HG03175 (cell line): ENCODE measurements around the gene BRSK1.

ENCODE experiments used
- ATAC-seq: cut with Tn5 transposase; IDR thresholded peaks from one replicate; pipeline ENCODE4 v1.9.1; 2021; ENCODE audit warnings: mild to moderate bottlenecking, moderate library complexity; ENCODE audit not compliant: unreplicated experiment

The BRSK1 gene

DNA sequence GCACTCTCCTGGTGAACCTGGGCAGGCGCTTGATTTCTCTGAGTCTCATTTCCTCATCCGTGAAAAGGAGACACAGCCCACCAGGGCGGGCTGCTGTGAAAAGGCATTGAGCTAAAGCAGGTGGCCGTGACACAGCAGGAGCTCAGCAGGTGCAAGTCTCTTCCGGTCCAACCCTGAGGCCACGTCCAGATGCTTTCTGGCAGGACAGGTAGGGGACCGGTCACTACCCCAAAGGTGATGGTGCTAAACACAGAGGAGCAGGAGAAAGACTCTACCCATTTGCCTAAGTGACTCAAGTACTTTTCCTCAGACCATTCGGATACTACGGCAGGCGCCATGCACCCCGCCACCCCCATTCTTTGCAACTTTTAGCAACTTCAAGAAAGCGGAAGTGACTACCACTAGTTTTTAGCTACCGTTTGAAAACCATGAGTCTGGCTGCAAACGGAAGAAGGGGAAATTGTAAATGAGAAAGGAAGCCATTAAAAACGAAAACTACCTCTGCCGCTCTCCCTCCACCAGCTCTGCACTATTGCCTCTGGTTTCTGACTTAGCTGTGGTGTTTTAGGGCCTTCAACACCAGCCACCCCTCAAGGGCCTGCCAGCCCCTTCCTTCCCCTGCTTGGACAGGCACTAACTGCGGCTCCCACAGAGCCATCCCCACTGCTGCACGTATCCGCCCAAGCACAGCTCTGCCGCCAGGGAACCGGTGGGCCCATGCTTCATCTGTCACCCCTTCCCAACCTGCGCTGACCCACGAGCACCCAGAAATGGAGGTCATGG, 29.8 kb upstream of the BRSK1 start:
- peak; percentile 42 for ATAC-seq

DNA sequence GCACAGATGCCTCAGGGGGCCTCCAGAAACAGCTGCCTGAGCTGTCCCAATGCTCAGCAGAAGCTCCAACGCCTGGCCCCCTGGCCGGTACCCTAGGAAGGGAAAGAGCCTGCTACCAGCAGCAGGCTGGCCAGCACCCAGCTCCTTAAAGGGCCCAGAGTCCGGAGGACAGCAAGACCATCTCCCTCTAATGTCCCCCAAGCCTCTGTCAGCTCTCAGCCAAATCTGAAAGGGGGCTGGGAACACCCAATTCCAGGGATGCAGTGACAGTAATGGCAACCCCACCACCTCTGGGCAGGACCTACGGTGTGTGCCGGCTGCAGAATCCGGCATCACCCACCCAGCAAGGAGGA, 29.2 kb upstream of the BRSK1 start:
- no peak for ATAC-seq

DNA sequence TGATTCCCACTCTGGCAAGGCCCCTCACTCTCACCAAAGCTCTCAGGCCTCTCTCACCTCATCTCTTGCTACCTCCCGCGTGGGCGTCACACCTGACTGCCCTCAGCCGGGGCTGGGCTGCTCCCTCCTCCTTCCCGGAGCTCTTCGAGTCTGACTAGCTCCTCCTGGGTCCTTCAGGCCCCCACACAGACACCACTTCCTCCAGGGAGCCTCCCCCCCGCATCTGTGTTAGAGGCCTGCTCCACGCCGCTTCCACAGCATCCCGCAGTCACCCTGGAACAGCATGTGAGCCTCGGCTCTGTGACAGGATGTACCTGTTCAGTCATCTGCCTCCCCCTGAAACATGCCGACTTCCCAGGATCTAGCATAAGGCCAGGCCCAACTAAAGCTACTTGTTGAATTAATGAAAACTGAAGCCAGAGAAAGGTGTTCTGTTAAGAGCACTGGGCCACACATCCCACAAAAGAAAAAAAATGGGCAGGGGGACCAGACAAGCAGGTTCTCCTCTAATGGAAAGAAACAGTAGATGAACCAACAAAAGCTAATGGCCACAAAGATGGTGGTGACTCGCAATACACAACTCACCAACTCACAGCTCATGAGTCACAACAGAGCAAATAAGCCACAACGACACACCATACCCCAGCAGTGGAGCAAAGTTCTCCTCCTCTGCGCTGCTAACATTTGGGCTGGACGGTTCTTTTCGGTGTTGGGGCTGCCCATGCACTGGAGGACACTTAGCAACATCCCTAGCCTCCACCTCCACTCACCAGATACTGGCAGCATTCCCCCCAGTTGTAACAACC, 28.0 kb upstream of the BRSK1 start:
- ATAC-seq = no peak

DNA sequence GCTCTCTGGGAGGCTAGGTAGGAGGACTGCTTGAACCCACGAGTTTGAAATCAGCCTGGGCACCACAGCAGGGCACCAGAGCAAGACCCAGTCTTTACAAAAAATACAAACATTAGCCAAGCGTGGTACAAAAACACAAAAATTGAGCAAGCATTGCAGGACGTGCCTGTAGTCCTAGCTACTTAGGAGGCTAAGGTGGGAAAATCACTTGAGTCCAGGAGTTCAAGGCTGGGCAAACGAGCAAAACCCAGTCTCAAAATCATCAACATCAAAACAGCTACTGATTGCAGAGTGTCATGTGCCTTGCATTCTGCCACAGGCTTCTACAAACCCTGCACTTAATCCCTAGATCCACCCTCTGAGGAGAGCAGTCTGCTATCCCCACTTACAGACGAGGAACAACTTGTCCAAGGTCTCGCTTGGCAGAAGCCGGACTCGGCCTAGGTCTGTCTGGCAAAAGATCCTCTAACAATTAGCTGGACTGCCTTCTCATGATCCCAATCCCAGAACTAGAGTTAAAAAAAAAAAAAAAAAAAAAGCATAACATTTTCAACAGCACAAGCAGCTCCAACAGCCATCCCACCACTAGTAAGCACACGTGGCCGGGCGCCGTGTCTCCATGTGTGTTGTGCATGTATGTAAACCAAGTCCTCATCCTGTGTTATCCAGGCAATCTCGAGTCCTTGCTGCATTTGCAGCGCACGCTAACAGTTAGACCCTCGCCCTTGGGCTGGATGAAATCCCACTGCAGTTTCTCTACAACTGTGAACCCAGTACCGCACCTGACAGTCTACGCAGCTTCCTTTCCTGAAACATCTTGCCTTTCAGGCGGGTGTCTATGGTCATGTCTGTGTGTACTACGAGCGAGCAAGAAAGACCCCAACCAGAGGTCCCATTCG, 27.0 kb upstream of the BRSK1 start:
- ATAC-seq = no peak

DNA sequence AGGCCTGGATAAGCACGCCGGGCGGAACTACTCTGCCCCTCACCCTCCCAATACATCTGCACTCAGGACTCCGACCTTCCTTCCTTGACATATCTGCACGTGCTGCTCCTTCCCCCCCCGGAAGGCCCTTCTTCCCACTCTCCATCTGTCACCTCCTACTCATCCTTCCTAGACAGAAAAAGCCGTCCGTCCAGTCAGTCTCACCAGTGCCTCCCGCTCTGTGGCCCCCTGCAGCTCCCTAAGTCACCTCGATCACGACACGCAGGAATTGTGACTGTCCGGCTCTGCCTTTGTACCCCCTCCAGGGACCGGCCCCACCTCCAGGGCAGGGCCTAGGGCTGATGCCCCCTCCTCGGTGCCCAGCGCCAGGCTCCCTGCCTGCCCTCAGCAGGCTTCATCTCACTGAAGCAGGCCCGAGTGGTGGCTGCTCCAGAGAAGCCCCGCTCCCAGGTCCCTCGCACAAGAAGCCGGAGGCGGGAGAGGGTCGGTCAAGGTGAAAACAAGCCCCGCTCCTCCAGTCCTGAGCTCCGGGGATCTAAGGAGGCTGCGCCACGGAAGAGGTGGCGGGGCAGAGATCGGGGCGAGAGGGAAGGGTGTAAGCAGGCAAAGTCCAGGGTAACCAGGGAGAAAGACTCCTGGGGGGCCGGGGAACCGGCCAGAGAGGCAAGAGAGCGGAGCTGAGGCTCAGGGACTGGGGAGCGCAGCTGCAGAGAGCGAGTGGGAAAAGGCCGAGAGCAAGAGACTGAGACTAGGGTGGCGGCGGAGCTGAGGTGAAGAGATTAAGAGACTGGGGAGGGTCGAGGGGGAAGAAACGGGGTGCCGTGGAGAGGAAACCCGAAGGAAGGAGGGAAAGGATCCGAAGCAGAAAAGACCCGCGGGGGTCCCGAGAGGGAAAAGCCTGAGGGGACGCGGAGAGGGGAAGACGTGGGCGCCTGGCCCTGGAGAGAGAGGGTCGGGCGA, 26.1 kb upstream of the BRSK1 start:
- no peak for ATAC-seq

DNA sequence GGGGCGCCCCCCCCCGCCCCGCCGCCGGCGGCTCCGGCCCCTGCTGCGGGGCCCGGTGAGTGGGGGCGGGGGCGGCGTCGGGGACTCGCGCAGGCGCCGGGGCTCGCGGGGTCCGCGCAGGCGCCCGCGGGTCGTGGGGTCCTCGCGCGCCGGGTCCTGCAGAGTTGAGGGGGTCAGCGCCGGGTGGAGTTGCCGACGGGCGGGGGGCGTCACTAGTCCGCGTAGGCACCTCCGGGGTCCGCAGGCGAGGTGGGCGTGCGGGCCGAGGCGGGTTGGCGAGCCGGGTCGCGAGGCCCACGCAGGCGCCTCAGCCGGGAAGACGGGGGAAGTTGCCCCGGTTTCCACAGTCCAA, 25.3 kb upstream of the BRSK1 start:
- peak; percentile 3 for ATAC-seq

DNA sequence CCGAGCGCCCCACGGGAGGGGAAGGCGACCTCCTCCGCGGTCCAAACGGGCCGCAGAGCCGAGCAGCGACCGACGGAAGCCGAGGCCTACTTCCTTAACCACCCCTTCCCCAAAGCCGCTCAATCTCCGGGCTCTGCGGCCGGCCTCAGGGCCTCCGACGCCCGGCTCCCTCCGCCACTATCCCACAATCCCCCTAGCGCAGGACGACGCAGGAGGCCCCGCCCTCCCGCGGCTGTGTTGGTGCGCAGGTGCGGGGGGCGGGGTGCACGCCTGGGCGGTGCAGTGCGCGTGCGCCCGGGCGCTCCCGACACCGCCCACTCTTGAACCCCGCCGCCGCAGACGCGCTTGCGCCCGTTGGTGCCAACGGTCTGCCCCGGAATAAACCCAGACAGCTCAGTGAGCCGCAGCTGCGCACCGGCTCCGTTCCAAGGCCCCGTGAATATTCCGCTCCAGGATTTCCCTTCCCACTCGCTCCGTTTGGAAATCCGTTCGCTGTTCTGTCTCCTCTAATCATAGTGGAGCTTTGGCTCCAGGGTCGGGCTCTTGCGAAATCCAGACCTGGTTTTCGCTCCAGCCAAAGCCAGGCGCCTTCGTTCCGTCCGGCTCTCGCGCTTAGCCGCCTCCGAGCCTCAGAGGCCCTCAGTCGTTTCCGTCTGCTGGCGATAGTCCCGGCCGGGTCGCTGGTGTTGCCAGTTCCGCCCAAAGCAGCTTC, 24.8 kb upstream of the BRSK1 start, which contains the start of gene PPP6R1:
TSS of gene PPP6R1 (minus strand) at position 190 of the 712 bp plus-strand sequence. CDS start 11,914 bp downstream, outside the sequence.
- peak; percentile 67 for ATAC-seq

DNA sequence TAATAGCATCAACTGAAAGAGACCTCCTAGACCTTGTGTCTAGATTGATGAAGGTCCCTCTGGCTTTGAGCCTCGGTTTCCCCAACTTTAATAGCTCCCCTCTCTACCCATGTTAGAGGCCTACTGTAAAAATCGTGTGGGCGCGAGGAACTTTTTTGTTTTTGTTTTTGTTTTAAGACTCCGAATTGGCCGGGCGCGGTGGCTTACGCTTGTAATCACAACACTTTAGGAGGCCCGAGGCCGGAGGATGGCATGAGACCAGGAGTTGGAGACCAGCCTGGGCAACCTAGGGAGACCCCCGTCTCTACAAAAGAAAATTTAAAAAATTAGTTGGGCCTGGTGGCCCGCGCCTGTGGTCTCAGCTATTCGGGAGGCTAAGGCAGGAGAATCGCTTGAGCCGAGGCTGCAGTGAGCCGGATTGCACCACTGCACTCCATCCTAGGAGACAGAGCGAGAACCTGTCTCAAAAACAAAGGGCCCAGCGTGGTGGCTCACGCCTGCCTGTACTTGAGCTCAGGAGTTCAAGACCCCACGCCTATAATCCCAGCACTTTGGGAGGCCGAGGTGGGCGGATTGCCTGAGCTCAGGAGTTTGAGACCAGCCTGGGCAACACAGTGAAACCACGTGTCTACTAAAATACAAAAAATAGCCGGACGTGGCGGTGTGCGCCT, 24.1 kb upstream of the BRSK1 start:
- ATAC-seq = no peak

DNA sequence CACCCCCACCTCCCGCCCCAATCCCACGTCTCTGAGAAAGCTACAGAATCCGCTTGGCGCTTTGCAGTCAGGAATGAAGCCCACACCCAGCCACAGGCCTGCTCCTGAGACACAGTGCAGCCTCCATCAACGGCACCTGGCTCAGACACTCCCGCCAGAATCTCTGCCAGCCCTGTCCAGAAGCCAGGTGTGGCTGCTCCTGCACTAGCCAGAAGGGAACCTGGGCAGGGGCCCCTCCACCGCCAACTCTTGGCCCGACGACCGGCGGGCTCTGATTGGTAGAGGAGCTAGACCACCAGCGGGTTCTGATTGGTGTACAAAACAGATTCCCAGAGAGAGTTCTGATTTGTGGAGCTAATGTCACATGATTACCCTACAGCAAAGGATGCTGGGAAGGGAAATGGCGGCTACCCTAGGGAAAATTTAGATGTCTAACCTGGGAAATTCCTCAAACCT, 22.1 kb upstream of the BRSK1 start:
- no peak for ATAC-seq

DNA sequence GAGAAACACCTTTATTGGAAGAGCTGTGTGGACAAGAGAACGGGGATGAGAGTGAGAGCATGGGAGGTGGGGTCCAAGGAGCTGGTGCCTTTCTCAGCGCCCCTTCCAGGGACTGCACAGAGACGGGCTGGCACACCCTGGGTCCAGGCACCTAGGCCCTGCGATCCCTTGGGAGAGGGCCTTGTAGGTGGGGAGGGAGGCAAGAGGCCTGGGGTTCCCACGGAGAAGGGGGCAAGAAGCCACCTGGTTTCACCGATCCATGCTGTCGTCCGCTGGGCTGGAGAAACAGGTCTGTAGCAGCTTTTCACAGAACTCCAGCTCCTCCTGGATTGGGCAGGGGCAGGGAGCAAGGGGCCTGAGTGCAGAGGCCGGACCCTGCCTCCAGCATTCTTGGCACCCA, 21.4 kb upstream of the BRSK1 start:
- no peak for ATAC-seq

DNA sequence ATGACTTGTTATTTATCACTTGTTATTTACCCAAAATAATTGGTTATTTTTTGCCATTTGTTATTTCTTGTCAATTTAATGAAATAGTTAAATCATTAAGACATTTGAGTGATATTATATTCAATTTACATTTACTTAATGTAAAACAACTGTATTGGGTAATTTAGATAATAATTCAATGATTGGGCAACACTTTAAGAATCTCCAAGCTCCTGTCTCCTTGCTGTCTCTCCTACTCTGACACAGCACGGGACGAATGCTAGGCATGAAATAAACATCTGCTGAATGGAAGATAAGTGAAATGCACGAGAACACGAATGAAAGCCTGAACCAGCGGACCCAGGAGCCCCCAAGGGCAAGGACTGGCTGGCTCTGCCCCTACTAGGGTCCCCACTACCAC, 19.3 kb upstream of the BRSK1 start:
- no peak for ATAC-seq

DNA sequence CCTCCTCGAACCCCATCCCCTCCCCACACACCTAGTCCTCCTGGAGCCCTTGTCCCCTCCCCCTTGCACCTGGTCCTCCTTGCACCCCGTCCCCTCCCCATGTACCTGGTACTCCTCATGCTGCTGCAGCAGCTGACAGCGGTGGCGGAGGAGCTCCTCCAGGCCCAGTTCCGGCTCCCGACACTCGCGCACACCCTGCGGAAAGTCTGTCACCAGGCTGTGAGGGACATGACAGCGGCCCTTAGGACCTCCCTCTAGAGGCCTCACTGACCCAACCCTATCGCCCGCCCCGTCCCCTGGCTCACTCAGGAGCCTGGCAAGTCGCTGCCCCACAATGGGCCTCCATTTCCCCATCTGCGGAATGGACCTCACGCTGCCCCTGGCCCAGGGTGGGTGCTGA, 18.6 kb upstream of the BRSK1 start:
- no peak for ATAC-seq

DNA sequence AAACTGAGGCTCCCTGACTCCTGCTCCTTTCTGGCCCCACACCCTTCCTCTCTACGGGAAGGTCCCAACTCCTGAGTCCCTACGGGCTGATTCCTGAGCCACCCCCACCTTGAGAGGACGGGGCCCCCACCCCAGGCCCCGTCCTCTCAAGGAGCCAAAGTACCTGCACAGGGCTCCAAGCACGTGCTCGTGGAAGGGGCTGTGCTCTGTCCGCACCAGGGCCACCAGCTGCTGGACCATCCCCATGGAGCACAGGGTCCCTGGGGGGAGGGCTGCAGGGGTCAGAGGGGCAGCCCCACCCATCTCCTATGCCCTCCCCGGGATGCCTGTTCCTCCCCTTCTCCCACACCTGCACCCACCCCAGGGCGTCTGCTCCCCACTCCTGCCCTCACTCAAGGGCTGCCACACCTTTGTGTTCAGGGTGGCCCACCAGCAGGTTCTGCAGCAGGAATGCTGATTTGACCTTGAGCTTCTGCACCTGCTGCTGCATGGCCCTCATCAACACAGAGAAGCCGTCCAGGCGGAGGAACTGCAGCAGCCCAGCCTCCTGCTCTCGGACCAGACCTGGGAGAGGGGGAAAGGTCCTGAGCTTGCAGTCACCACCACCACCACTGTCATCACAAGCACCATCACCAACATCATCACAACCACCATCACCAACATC, 17.9 kb upstream of the BRSK1 start:
- ATAC-seq = no peak

DNA sequence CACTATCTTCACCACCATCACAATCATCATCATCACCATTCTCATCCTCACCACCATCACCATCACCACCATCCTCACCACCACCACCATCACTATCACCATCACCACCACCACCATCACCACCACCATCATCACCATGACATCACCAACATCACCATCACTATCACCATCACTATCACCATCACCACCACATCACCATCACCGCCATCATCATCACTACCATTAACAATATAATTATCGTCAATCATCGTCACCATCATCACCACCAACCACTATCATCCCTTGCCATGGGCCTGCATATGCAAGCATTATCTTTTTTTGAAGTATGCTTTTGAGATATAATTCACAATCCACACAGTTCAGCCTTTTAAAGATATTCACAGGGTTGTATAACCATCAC, 17.4 kb upstream of the BRSK1 start:
- no peak for ATAC-seq

DNA sequence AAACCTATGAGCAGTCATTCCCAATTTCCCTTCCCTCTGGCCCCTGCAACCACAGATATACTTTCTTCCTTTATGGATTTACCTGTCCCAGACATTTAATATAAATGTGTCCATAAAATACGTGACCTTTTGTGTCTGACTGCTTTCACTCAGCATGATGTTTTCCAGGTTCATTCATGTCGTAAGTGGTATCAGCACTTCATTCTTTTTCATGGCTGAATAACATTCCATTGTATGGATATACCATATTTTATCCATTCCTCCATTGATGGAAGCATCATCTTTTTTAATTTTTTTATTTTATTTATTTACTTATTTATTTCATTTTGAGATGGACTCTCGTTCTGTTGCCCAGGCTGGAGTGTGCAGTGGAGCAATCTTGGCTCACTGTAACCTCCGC, 17.0 kb upstream of the BRSK1 start:
- ATAC-seq = no peak

DNA sequence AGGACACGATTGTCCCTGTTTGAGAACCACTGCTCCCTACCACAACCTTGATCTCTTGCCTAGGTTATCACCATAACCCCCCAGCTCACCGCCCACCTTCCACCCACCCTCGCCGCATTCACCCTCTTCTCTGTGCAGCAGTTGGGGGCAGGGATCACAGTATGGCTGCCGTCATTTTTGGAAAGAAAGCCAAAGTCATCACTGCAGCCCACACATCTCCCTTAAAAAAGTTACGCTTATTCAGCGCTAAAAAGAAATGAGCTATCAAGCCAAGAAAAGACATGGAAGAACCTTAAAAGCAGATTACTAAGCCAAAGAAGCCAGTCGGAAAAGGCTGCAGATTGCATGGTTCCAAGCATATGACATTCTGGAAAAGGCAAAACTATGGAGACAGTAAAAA, 14.5 kb upstream of the BRSK1 start:
- ATAC-seq = no peak

DNA sequence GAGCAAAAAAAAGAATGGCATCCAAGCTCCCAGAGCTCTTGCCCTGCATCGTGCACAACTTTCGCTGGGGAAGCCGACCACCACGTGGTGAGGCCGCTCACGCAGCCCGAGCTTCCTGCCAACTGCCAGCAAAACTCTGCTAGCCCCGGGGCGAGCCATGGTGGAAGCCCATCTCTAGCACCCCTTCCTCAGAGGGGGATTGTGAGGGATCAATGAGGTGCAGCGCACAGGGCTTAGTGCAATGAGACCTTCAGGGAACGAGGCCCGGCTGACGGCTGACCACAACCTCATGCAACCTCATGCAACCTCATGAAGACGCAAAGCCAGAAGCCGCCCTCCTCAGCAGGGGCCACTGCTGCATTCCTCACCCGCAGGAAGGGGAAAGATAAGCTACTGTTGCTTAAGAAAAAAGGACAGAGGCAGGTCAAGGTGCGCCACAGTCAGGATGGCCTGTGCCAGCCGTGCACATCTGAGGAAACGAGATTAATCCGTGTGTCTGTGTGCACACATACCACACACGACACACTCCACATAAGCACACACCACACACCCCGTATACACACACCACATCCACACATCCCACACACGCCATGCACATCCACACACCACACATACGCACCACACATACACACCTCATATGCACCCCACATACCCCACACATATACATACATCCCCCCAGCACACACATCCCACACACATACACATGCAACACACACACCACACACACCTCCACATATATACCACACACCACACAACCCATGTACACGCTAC, 13.4 kb upstream of the BRSK1 start:
- ATAC-seq = no peak

DNA sequence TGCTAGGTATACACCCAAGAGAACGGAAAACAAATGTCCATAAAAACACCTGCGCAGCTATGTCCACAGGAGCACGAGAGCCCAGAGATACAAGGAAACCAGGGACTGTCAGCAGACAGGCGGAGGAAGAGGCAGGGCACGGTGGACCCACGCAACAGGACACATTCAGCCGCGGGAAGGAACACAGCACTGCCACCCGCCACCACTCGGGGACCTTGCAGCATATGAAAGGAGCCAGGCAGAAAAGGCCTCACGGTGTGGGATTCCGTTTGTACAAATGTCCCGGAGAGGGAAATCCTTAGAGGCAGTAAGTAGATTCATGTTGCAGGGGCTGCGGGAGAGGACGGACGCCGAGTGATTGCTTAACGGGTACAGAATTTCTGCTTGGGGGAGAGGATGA, 11.7 kb upstream of the BRSK1 start:
- no peak for ATAC-seq
